Measurements from ENCODE around the gene SCN2B. TPM values are rescaled to one million over a fixed set of nuclear protein-coding genes. Genes with fewer than 3 reads are reported as not detected.

SCN2B gene
- total and polyA plus RNA-seq, 2 of the 13 experiments (the other 11 are each of a cell fraction or from before 2014, with no cell fraction given): 0.01 to 0.02 TPM

- TF ChIP-seq ZGPAT (CRISPR knock-in tag; IDR thresholded peaks at IDR 0.05) (0 out of 2 replicates have a peak, but pooled peaks have one; percentile 33), GTF3A (CRISPR knock-in tag; conservative IDR thresholded peaks at IDR 0.05) (no peak), KDM4B (CRISPR knock-in tag; IDR thresholded peaks at IDR 0.05) (no peak), HNRNPLL (IDR thresholded peaks at IDR 0.05; ENCODE audit: low read depth, low read length, poor library complexity, severe bottlenecking) (no peak), ZNF800 (CRISPR knock-in tag; IDR thresholded peaks at IDR 0.05) (no peak), TFAP4 (IDR thresholded peaks at IDR 0.05; ENCODE audit: borderline replicate concordance, low read depth) (0 out of 2 replicates have a peak, but pooled peaks have one; percentile 36), FOXO4 (CRISPR knock-in tag; conservative IDR thresholded peaks at IDR 0.05) (no peak), FOSL2 (CRISPR knock-in tag; IDR thresholded peaks at IDR 0.05) (peak; percentile 30; the same call in 1 of the 2 replicates), ZNF574 (CRISPR knock-in tag; IDR thresholded peaks at IDR 0.05) (no peak), LCORL (IDR thresholded peaks at IDR 0.05) (no peak), LCORL (CRISPR knock-in tag; IDR thresholded peaks at IDR 0.05) (0 out of 2 replicates have a peak, but pooled peaks have one; percentile 47), TCF12 (IDR thresholded peaks at IDR 0.05) (no peak), TCF12 (CRISPR knock-in tag; IDR thresholded peaks at IDR 0.05) (no peak), HOXA5 (CRISPR knock-in tag; IDR thresholded peaks at IDR 0.05) (0 out of 2 replicates have a peak, but pooled peaks have one; percentile 43), ZSCAN25 (CRISPR knock-in tag; IDR thresholded peaks at IDR 0.05) (peak; percentile 28; the same call in 1 of the 2 replicates), ZSCAN21 (CRISPR knock-in tag; IDR thresholded peaks at IDR 0.05; ENCODE audit: borderline replicate concordance) (no peak), ZNF839 (CRISPR knock-in tag; IDR thresholded peaks at IDR 0.05; ENCODE audit: borderline replicate concordance) (0 out of 2 replicates have a peak, but pooled peaks have one; percentile 37), NCOA2 (CRISPR knock-in tag; IDR thresholded peaks at IDR 0.05) (0 out of 2 replicates have a peak, but pooled peaks have one; percentile 26), ZNF335 (CRISPR knock-in tag; IDR thresholded peaks at IDR 0.05) (no peak), ZFY (CRISPR knock-in tag; IDR thresholded peaks at IDR 0.05) (peak; percentile 14; the same call in 1 of the 2 replicates), ERF (CRISPR knock-in tag; IDR thresholded peaks at IDR 0.05) (peak; percentile 45; the same call in 1 of the 2 replicates), ZNF737 (CRISPR knock-in tag; IDR thresholded peaks at IDR 0.05; ENCODE audit: borderline replicate concordance) (no peak)
Measured at GRCh38 chr11:118171269-118172062, 5.0 kb downstream of the SCN2B start (continued).
